Keratinocyte (primary cell): ENCODE measurements around the gene FOXA2. TPM values are rescaled to one million over a fixed set of nuclear protein-coding genes. Genes with fewer than 3 reads are reported as not detected.

Experiments used
- DNase-seq: peaks from one replicate; pipeline ENCODE4 v3.0.0-alpha.2; 2011; ENCODE audit warnings: low read depth, missing footprints, low spot score
- FAIRE-seq: peaks from 2 replicates; lab custom pipeline; 2011; peaks lifted over from hg19 to GRCh38; lab: Jason Lieb, UNC
- H2AFZ ChIP-seq: 2 replicates; pipeline ENCODE4 v1.6.0; 2012; ENCODE audit warnings: low read length, control low read depth, inconsistent platforms; ENCODE audit not compliant: control insufficient read depth
- H3K27ac ChIP-seq: 2 replicates; pipeline ENCODE4 v1.5.1; 2011; ENCODE audit warnings: low read length; ENCODE audit not compliant: control insufficient read depth, insufficient read depth
- H3K27me3 ChIP-seq: 3 replicates; pipeline ENCODE4 v1.6.0; 2011; ENCODE audit warnings: low read length; ENCODE audit not compliant: control insufficient read depth, insufficient read depth; ENCODE audit errors: extremely low read depth
- H3K36me3 ChIP-seq, 2 experiments: 2 replicates in 1 of 2; 3 replicates in 1 of 2; pipeline ENCODE4 v1.5.1; 2011; ENCODE audit warnings: low read length in 2 of 2, mild to moderate bottlenecking in 1 of 2; ENCODE audit not compliant: control insufficient read depth in 2 of 2, insufficient read depth in 2 of 2; ENCODE audit errors: extremely low read depth in 1 of 2
- H3K4me1 ChIP-seq: 3 replicates; pipeline ENCODE4 v1.5.1; 2011; ENCODE audit warnings: low read length; ENCODE audit not compliant: control insufficient read depth, insufficient read depth; ENCODE audit errors: extremely low read depth
- H3K4me2 ChIP-seq: 3 replicates; pipeline ENCODE4 v1.6.0; 2011; ENCODE audit warnings: low read depth, low read length; ENCODE audit not compliant: control insufficient read depth, insufficient read depth; ENCODE audit errors: extremely low read depth
- H3K4me3 ChIP-seq, 3 experiments: fragments of 200-600 bp in 1 of 3; sonication (generic) in 1 of 3; 2 replicates in 2 of 3; 3 replicates in 1 of 3; pipeline ENCODE4 v1.5.1; 2011 to 2016; ENCODE audit warnings: low read length in 3 of 3, mild to moderate bottlenecking in 3 of 3, control low read depth in 2 of 3, inconsistent platforms in 1 of 3, low read depth in 1 of 3, mixed read lengths in 1 of 3, mixed run types in 1 of 3, moderate library complexity in 1 of 3; ENCODE audit not compliant: control insufficient read depth in 2 of 3, insufficient read depth in 2 of 3; ENCODE audit errors: extremely low read depth in 1 of 3
- H3K79me2 ChIP-seq: 2 replicates; pipeline ENCODE4 v1.6.0; 2012; ENCODE audit warnings: low read length; ENCODE audit not compliant: control insufficient read depth, insufficient read depth
- H3K9ac ChIP-seq: 3 replicates; pipeline ENCODE4 v1.6.0; 2011; ENCODE audit warnings: low read length; ENCODE audit not compliant: control insufficient read depth, insufficient read depth; ENCODE audit errors: extremely low read depth
- H3K9me1 ChIP-seq: 3 replicates; pipeline ENCODE4 v1.6.0; 2011; ENCODE audit warnings: low read length; ENCODE audit not compliant: control insufficient read depth, insufficient read depth; ENCODE audit errors: extremely low read depth
- H3K9me3 ChIP-seq: 2 replicates; pipeline ENCODE4 v1.5.1; 2012; ENCODE audit warnings: low read depth, low read length; ENCODE audit not compliant: control insufficient read depth
- H4K20me1 ChIP-seq: 3 replicates; pipeline ENCODE4 v1.6.0; 2011; ENCODE audit warnings: low read length; ENCODE audit not compliant: control insufficient read depth, insufficient read depth; ENCODE audit errors: extremely low read depth
- EZH2 ChIP-seq: IDR thresholded peaks from one replicate; pipeline ENCODE4 v1.6.1; 2012; ENCODE audit warnings: inconsistent platforms, mild to moderate bottlenecking, low read length, moderate library complexity
- dilution Hi-C: fragments of 300-500 bp; cut with MboI; formaldehyde crosslinking; loops from one replicate; pipeline ENCODE4 v1.7.0; 2020; ENCODE audit warnings: low sequenced_read_pairs; ENCODE audit not compliant: extremely low pct_ligation_motif_present
- polyA plus RNA-seq, 5 experiments: library from polyadenylated mRNA; depleted of rRNA in 3 of 5; stranded (reverse) in 3 of 5; stranded (forward) in 1 of 5; unstranded in 1 of 5; fragments of >200 nt; gene quantifications; 1 replicate in 1 of 5; 2 replicates in 3 of 5; 3 replicates in 1 of 5; pipeline versions ENCODE4 v1.2.1 to v1.2.3, GENCODE V29; 2011 to 2012; ENCODE audit warnings: missing spikeins in 2 of 5, low read depth in 1 of 5, low replicate concordance in 1 of 5
- TF ChIP-seq, protein P1 (sequence below), 3 experiments: IDR thresholded peaks in 1 of 3; conservative IDR thresholded peaks in 1 of 3; optimal IDR thresholded peaks in 1 of 3; 2 replicates in 2 of 3; 3 replicates in 1 of 3; pipeline versions ENCODE3 to v1.5.1; 2011; ENCODE audit warnings: low read length in 3 of 3, mild to moderate bottlenecking in 3 of 3, moderate library complexity in 2 of 3, control low read depth in 1 of 3, inconsistent platforms in 1 of 3; ENCODE audit not compliant: insufficient read depth in 2 of 3; ENCODE audit errors: extremely low read depth in 1 of 3

Gene FOXA2
- polyA plus RNA-seq, 1 donor (not counting 4 experiments of a cell fraction or from before 2014, with no cell fraction given): 0.16 TPM

GRCh38 chr20:22574545-22575086, 9.8 kb downstream of the FOXA2 start:
- H3K4me2 ChIP-seq: no peak overlapping the region
- no peak overlapping the region for H3K9ac ChIP-seq
- no peak overlapping the region for H3K4me3 ChIP-seq
- H3K4me1 ChIP-seq: peaks cover 3% of the 10 kb centered on the region
- H3K27ac ChIP-seq: no peak overlapping the region
- H3K36me3 ChIP-seq: no peaks in the 10 kb centered on the region
- no peaks in the 10 kb centered on the region for H3K9me1 ChIP-seq
- no peaks in the 10 kb centered on the region for H3K9me3 ChIP-seq
- dilution Hi-C loops: no loop called here
- FAIRE-seq: no peak
- TF ChIP-seq, protein P1, sequence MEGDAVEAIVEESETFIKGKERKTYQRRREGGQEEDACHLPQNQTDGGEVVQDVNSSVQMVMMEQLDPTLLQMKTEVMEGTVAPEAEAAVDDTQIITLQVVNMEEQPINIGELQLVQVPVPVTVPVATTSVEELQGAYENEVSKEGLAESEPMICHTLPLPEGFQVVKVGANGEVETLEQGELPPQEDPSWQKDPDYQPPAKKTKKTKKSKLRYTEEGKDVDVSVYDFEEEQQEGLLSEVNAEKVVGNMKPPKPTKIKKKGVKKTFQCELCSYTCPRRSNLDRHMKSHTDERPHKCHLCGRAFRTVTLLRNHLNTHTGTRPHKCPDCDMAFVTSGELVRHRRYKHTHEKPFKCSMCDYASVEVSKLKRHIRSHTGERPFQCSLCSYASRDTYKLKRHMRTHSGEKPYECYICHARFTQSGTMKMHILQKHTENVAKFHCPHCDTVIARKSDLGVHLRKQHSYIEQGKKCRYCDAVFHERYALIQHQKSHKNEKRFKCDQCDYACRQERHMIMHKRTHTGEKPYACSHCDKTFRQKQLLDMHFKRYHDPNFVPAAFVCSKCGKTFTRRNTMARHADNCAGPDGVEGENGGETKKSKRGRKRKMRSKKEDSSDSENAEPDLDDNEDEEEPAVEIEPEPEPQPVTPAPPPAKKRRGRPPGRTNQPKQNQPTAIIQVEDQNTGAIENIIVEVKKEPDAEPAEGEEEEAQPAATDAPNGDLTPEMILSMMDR (optimal IDR thresholded peaks at IDR 0.05 in 1 of 3, IDR thresholded peaks at IDR 0.05 in 1 of 3, conservative IDR thresholded peaks at IDR 0.05 in 1 of 3; ENCODE audit: extremely low read depth in 1 of 3, insufficient read depth in 2 of 3, low read length in 3 of 3): no peak
- TF ChIP-seq EZH2: peak; percentile 39
- DNase-seq: no peak
- H3K79me2 ChIP-seq: no peaks in the 10 kb centered on the region
- H4K20me1 ChIP-seq: no peaks in the 10 kb centered on the region
- no peak overlapping the region for H2AFZ ChIP-seq
- H3K27me3 ChIP-seq: peaks cover 79% of the 10 kb centered on the region

- Histone ChIP-seq H2AFZ (no peak overlapping the region), H3K27me3 (peaks cover 80% of the 10 kb centered on the region), H3K4me3 (no peak overlapping the region), H3K79me2 (no peaks in the 10 kb centered on the region), H4K20me1 (no peaks in the 10 kb centered on the region), H3K9me1 (no peaks in the 10 kb centered on the region), H3K36me3 (no peaks in the 10 kb centered on the region), H3K27ac (no peak overlapping the region), H3K4me2 (no peak overlapping the region), H3K9me3 (no peaks in the 10 kb centered on the region), H3K4me1 (peaks cover 3% of the 10 kb centered on the region), H3K9ac (no peak overlapping the region)
- FAIRE-seq (no peak), DNase-seq (no peak)
- TF ChIP-seq, protein P1 (optimal IDR thresholded peaks at IDR 0.05 in 1 of 3, IDR thresholded peaks at IDR 0.05 in 1 of 3, conservative IDR thresholded peaks at IDR 0.05 in 1 of 3; ENCODE audit: extremely low read depth in 1 of 3, insufficient read depth in 2 of 3, low read length in 3 of 3): no peak
- TF ChIP-seq EZH2: no peak
- dilution Hi-C loops: no loop called here
Observed at GRCh38 chr20:22572491-22572890, 11.9 kb downstream of the FOXA2 start.
